Kidney epithelial cell (primary cell): ENCODE results near the gene SMIM44. TPM values are rescaled to one million over a fixed set of nuclear protein-coding genes. Genes with fewer than 3 reads are reported as not detected.
A peak's percentile ranks its signal among the peaks of the same experiment; 100 is the strongest.

Source experiments
- DNase-seq: peaks from one replicate; pipeline ENCODE4 v3.0.0-alpha.2; 2010; ENCODE audit warnings: low read depth
- H3K27me3 ChIP-seq: 2 replicates; pipeline ENCODE4 v1.6.0; 2011; ENCODE audit warnings: low read length; ENCODE audit not compliant: control insufficient read depth, insufficient read depth
- H3K36me3 ChIP-seq: 2 replicates; pipeline ENCODE4 v1.5.1; 2011; ENCODE audit warnings: low read length; ENCODE audit not compliant: control insufficient read depth, insufficient read depth
- H3K4me3 ChIP-seq: 2 replicates; pipeline ENCODE4 v1.5.1; 2011; ENCODE audit warnings: low read depth, mild to moderate bottlenecking, control low read depth, low read length
- CTCF ChIP-seq: IDR thresholded peaks from 2 replicates; pipeline ENCODE4 v1.5.1; 2011; ENCODE audit warnings: mild to moderate bottlenecking, moderate library complexity, low read length, control low read depth, inconsistent platforms; ENCODE audit not compliant: insufficient read depth, poor library complexity, severe bottlenecking
- total RNA-seq: library from RNA; depleted of rRNA; stranded (reverse); fragments of >200 nt; gene quantifications from 2 replicates; pipeline ENCODE4 v1.2.3, GENCODE V29; 2015

SMIM44 gene
- total RNA-seq, 1 donor from 2014 or later, result 1.2 TPM

GRCh38 chr19:3482507-3483225 lies 575 bp downstream of the SMIM44 start:
- Histone ChIP-seq H3K4me3 (peak overlapping the region; percentile 23), H3K27me3 (peaks cover 28% of the 10 kb centered on the region), H3K36me3 (no peaks in the 10 kb centered on the region)
- no peak for DNase-seq
- no peak for TF ChIP-seq CTCF

GRCh38 chr19:3481241-3482090 lies 1.8 kb downstream of the SMIM44 start:
- Histone ChIP-seq H3K36me3 (no peaks in the 10 kb centered on the region), H3K27me3 (peaks cover 28% of the 10 kb centered on the region), H3K4me3 (no peak overlapping the region)
- no peak for DNase-seq
- TF ChIP-seq CTCF, result no peak

- TF ChIP-seq CTCF, result no peak
- Histone ChIP-seq H3K27me3 (peaks cover 28% of the 10 kb centered on the region), H3K36me3 (no peaks in the 10 kb centered on the region), H3K4me3 (peak within 1 kb of the TSS; percentile 2)
- no peak for DNase-seq
Measured at GRCh38 chr19:3480383-3481091, 2.7 kb downstream of the SMIM44 start, which contains the start of gene SMIM24. SMIM24 (minus strand) TSS chr19:3480525; CDS start chr19:3480463, 62 bp downstream.

GRCh38 chr19:3479834-3480215 lies 3.4 kb downstream of the SMIM44 start:
- TF ChIP-seq CTCF, result no peak
- Histone ChIP-seq H3K27me3 (peaks cover 28% of the 10 kb centered on the region), H3K4me3 (peak overlapping the region; percentile 2), H3K36me3 (no peaks in the 10 kb centered on the region)
- no peak for DNase-seq

GRCh38 chr19:3479177-3479833 lies 3.9 kb downstream of the SMIM44 start:
- DNase-seq, result no peak
- peaks cover 30% of the 10 kb centered on the region for H3K27me3 ChIP-seq
- no peak for TF ChIP-seq CTCF
- no peaks in the 10 kb centered on the region for H3K36me3 ChIP-seq
- no peak overlapping the region for H3K4me3 ChIP-seq
